Thoracic aorta (tissue), 2 donors: ENCODE results near the gene RGS17. TPM values are rescaled to one million over a fixed set of nuclear protein-coding genes. Genes with fewer than 3 reads are reported as not detected.

Experiments
- ATAC-seq: fragments of 150-250 bp; one replicate; pipeline ENCODE4 v1.8.0; 2017; ENCODE audit warnings: low read depth; ENCODE audit not compliant: insufficient number of reproducible peaks, low FRiP score
- DNase-seq: peaks from one replicate; pipeline ENCODE4 v3.0.0-alpha.2; 2020; ENCODE audit warnings: low spot score
- H3K27ac ChIP-seq, 2 donors: fragments of 200-600 bp; sonication (generic); 1 replicate in 1 of 2; 2 replicates in 1 of 2; pipeline ENCODE4 v1.5.1; 2016; ENCODE audit warnings: mild to moderate bottlenecking in 2 of 2, moderate library complexity in 2 of 2
- H3K27me3 ChIP-seq: fragments of 200-600 bp; sonication (generic); replicated peaks from 2 replicates; pipeline ENCODE4 v1.6.0; 2016; ENCODE audit warnings: mild to moderate bottlenecking; ENCODE audit not compliant: insufficient read depth
- H3K36me3 ChIP-seq: fragments of 200-600 bp; sonication (generic); one replicate; pipeline ENCODE4 v1.5.1; 2016
- H3K4me1 ChIP-seq, 2 donors: fragments of 200-600 bp; sonication (generic); 1 replicate in 1 of 2; 2 replicates in 1 of 2; pipeline versions ENCODE4 v1.5.1 to v1.6.0; 2016; ENCODE audit warnings: low read depth in 2 of 2, mild to moderate bottlenecking in 1 of 2; ENCODE audit not compliant: control insufficient read depth in 1 of 2
- H3K4me3 ChIP-seq: fragments of 200-600 bp; sonication (generic); 2 replicates; pipeline ENCODE4 v1.5.1; 2016; ENCODE audit warnings: mild to moderate bottlenecking
- H3K9me3 ChIP-seq: fragments of 200-600 bp; sonication (generic); 2 replicates; pipeline ENCODE4 v1.5.1; 2016
- total RNA-seq, 2 donors: library from RNA; depleted of rRNA; stranded (reverse); fragments of >200 nt; gene quantifications; one replicate each; pipeline versions ENCODE4 v1.1.0 to v1.2.3, GENCODE V29; 2016
- TF ChIP-seq, protein P1 (sequence below): fragments of 200-600 bp; sonication (generic); IDR thresholded peaks from one replicate; pipeline ENCODE4 v1.5.1; 2019; ENCODE audit warnings: antibody characterized with exemption

RGS17 gene
- total RNA-seq, 2 donors from 2014 or later = 3.4 to 3.7 TPM

DNA sequence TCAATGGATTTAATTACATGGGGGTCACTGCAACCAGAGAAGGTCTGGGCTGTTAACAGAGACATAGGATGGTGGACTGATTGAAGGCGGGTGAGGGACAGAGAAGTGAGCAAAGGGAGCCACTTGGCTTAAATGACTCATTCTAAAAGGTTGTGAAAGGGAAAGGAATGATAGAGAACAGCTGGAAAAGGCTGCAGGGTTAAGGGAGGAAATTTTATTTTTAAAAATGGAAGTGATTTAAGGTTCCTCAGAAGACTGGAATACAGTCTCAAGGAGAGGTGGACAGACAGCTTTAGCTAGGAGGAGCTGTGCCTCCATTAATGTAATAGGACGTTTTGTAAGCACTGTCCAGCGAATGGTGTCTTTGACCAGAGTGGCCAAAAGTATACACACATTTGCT lies 46.7 kb downstream of the RGS17 start:
- DNase-seq (no peak), ATAC-seq (no peak)
- Histone ChIP-seq H3K27ac (peak overlapping the region; percentile 43 to 72), H3K27me3 (no peaks in the 10 kb centered on the region), H3K4me1 (peaks cover 26 to 56% of the 10 kb centered on the region in 2 donors), H3K4me3 (no peak overlapping the region), H3K36me3 (no peaks in the 10 kb centered on the region), H3K9me3 (no peaks in the 10 kb centered on the region)
- TF ChIP-seq, protein P1, sequence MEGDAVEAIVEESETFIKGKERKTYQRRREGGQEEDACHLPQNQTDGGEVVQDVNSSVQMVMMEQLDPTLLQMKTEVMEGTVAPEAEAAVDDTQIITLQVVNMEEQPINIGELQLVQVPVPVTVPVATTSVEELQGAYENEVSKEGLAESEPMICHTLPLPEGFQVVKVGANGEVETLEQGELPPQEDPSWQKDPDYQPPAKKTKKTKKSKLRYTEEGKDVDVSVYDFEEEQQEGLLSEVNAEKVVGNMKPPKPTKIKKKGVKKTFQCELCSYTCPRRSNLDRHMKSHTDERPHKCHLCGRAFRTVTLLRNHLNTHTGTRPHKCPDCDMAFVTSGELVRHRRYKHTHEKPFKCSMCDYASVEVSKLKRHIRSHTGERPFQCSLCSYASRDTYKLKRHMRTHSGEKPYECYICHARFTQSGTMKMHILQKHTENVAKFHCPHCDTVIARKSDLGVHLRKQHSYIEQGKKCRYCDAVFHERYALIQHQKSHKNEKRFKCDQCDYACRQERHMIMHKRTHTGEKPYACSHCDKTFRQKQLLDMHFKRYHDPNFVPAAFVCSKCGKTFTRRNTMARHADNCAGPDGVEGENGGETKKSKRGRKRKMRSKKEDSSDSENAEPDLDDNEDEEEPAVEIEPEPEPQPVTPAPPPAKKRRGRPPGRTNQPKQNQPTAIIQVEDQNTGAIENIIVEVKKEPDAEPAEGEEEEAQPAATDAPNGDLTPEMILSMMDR = no peak

DNA sequence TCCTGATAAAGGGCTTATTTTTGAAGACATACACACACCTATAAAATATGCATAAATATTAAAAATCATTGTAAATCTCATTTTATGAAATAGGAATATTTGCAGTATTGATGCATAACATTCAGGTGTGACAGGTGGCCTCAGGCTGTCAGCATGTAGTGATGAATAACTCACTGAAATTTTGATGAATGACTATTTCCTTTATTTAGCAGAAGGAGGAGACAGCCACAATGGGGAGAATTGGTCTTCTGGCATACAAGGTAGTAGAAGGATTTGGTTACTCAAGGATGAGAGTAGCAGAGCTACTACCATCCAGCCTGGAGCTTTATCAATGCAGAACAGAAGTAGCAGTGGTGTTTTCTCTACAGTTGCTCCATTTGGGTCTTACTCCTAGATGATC lies 47.2 kb downstream of the RGS17 start:
- Histone ChIP-seq H3K27me3 (no peaks in the 10 kb centered on the region), H3K36me3 (no peaks in the 10 kb centered on the region), H3K9me3 (no peaks in the 10 kb centered on the region), H3K4me1 (peaks cover 26 to 56% of the 10 kb centered on the region in 2 donors), H3K4me3 (no peak overlapping the region), H3K27ac (peak overlapping the region; percentile 43 to 72)
- no peak for ATAC-seq
- DNase-seq = no peak
- TF ChIP-seq, protein P1 = no peak

DNA sequence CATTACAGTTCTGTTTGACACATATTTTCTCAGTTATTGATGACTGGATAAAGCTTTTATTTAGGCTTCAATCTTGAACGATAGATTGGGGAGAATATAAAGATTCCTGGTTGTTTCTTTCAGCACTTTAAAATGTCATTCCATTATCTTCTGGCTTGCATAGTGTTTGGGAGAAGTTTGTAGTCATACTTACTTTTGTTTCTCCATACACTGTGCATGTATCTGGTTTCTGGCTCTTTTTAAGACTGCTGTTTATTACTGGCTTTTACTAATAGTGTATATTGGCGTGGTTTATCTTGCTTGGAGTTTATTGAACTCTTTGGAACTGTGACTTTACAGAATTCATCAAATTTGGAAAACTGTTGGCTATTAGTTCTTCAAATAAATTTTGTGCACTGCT lies 49.2 kb downstream of the RGS17 start:
- Histone ChIP-seq H3K4me3 (no peak overlapping the region), H3K9me3 (no peaks in the 10 kb centered on the region), H3K36me3 (no peaks in the 10 kb centered on the region), H3K4me1 (peaks cover 26 to 43% of the 10 kb centered on the region in 2 donors), H3K27ac (peak overlapping the region in 1 of 2 donors; percentile 21), H3K27me3 (no peaks in the 10 kb centered on the region)
- ATAC-seq (no peak), DNase-seq (no peak)
- TF ChIP-seq, protein P1 = no peak

DNA sequence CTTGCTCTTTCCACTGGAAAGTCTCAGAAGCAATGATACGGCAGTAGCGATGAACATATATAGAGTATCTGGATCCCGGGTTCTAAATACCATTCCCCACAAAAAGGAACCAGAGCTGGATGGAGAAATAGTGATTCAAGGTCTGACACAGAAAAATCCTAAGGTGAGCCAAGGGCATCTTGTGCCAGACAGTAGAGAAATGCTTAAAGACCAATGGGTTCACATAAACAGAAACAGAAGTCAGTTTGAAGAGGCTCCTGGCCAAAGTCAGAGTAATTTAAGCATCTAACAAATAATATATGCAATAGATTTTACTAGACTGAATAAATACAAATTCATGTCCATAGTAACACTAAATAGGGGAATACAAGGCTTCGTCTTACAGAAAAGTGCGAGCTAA lies 54.7 kb downstream of the RGS17 start:
- TF ChIP-seq, protein P1 = no peak
- no peaks in the 10 kb centered on the region for H3K9me3 ChIP-seq
- H3K27ac ChIP-seq = no peak overlapping the region
- H3K36me3 ChIP-seq = no peaks in the 10 kb centered on the region
- DNase-seq (no peak), ATAC-seq (no peak)
- H3K4me3 ChIP-seq = no peak overlapping the region
- peaks cover 0 to 4% of the 10 kb centered on the region in 2 donors for H3K4me1 ChIP-seq
- H3K27me3 ChIP-seq = no peaks in the 10 kb centered on the region

DNA sequence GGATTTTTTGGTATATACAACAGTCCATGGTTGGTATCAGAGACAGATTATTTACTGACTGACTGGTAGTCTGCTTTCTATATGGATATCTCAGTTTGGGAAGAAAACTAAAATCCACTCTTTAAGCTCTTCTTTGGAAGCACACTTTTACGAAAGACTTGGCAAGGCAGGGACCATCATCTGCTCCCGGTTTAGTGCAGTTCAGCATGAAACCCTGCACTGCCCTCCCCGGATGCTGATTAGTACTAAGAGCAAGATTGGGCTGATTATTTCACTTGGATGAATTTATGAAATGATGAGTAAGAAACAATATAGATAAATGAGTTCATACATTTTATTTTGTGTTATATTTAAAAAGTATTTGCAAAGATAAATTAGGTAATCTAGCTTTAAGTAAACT lies 56.3 kb downstream of the RGS17 start:
- TF ChIP-seq, protein P1 = no peak
- no peak for ATAC-seq

More for the DNA sequence above, 56.3 kb downstream of the RGS17 start:
- no peaks in the 10 kb centered on the region for H3K9me3 ChIP-seq
- no peaks in the 10 kb centered on the region for H3K27me3 ChIP-seq
- peaks cover 0 to 4% of the 10 kb centered on the region in 2 donors for H3K4me1 ChIP-seq
- DNase-seq = no peak
- no peak overlapping the region for H3K27ac ChIP-seq
- no peaks in the 10 kb centered on the region for H3K36me3 ChIP-seq
- no peak overlapping the region for H3K4me3 ChIP-seq
